ENCODE results near the gene BMP8B.

Gene BMP8B

DNA sequence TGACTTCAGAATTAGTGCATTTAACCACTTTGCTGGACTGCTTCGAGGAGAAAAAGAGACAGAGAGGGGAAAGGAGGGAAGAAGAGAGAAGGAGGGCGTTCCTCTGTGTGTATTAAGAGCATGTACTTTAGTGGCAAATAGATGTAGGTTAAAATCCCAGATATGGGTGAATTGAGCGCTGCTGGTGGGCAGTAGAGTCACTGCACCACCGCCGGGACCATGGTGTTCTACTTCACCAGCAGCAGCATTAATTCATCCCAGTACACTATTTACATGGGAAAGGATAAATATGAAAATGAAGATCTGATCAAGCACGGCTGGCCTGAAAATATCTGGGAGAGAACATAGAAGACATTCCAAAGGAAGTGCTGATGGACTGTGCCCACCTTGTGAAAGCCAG, 70.9 kb downstream of the BMP8B start:
- no peak for DNase-seq

DNA sequence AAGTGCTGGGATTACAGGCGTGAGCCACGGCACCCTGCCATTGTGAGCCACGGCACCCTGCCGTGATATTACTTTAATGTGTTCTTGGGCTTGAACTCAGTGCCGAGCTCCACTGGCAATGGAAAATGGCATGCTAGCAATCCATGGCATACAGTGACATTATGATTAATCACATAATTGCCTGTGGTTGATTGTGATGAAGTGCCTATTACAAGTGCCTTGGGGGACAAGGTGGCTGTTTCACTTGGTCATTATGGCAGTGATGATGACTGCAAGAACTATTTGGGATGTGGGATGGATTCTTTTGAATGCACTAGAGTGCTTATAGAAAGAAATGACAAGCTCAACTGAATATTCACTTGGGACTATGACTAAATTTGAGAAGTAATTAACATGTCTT, 75.1 kb downstream of the BMP8B start:
- no peak for DNase-seq

DNA sequence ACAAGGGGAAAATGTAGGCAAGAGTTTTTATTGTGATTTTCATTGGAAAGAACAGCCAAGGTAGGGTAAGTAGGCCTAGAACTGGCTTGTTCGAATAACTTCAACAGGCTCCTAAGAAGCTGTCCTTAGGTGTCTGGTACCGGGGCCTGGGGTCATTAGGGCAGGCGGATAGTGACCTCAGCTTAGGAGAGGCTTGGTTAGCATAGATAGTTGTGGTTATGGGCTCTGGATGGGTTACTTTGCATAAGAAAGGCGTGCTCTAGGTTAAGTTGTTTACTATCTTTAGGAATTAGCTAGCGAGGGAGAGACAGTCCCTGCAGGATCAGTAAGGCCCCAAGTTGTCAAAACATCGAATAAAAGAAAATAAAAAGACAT, 76.7 kb downstream of the BMP8B start:
- DNase-seq: no peak

DNA sequence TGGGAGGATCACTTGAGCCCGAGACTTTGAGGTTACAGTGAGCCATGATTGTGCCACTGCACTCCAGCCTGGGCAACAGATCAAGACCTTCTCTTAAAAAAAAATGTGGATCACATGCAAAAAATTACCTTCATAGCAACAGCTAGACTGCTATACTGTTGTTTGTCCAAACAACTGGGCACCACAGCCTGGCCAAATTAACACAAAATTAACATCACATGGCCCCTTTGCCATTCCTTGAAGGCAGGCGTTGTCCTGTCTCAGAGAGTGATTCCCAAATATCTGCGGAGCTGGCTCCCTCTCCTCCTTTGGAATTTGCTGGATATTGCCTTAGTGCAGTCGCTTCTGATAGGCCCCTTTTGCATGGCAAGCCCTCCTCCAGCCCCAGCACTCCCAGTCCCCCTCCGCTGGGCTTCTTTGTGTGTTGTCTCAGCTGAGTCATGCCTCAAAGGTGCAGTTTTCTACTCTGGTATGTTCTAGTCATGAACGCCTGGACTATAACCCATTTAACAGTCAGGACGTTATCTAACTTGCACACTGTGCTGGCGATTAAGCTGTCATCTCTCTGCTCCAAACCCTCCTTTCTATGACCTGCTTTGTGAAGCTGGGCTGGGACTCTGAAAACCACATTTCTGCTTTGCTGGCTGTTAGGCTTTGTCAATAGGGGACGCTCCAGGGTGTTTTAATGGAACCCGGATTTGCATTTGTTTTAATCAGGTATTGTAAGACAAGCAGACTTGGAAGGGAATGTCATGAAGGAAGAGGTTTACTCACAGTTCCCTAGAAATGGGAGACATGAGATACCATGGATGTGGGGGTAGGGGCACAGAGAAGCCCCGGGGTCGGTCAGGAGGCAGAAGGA, 77.3 kb downstream of the BMP8B start:
- DNase-seq: no peak

DNA sequence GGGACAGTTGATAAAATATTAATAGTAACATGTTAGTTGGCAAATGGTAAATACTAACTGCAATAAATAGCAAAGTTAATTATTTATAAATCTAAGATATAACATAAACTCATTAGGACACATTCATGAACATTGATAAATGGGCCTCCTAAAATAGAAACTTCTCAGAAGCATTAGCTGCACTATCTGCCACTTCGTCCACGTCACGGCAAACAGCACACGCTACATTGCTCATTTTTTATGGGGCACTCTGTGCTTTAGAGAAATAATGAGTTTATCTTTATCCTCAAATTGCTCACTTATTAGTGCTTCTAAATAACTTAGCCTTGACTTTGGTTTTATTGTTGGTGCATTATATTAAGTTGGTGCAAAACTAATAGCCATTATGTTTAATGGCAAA, 81.2 kb downstream of the BMP8B start:
- DNase-seq: no peak

All from SHP77 treated with DMSO at 0.1 percent for 48 hours (cell line).